ENCODE measurements around the gene HIGD2A. TPM values are rescaled to one million over a fixed set of nuclear protein-coding genes. Genes with fewer than 3 reads are reported as not detected.

The HIGD2A gene
- polyA plus RNA-seq, 3 donors = 101 to 298 (median 260) TPM

GRCh38 chr5:176366232-176366894 is 22.2 kb upstream of the HIGD2A start:
- Mint-ChIP-seq H3K4me3 (peak overlapping the region; percentile 56 to 83), H3K27me3 (ENCODE audit: low read depth in 3 of 3) (peaks cover 34 to 50% (median 42%) of the 10 kb centered on the region in 3 donors), H3K27ac (no peak overlapping the region), H3K36me3 (peaks cover 0 to 3% of the 10 kb centered on the region in 2 donors), H3K4me1 (peaks cover 17% of the 10 kb centered on the region), H3K9me3 (peaks cover 0 to 20% (median 4%) of the 10 kb centered on the region in 7 donors)
- WGBS (ENCODE audit: insufficient coverage) = 87% methylated on average over 37 of the region's 38 CpGs
- Histone ChIP-seq H3K27ac (ENCODE audit: low read depth in 1 of 2, low read length in 2 of 2) (no peak overlapping the region), H3K4me3 (replicated peaks in 1 of 3; ENCODE audit: low read depth in 2 of 3, low read length in 3 of 3) (peak overlapping the region in 1 of 3 experiments; percentile 72), H3K79me2 (ENCODE audit: insufficient read depth, low read length) (peaks cover 2% of the 10 kb centered on the region), H3K27me3 (ENCODE audit: control insufficient read depth in 2 of 2, insufficient read depth in 2 of 2, low read length in 2 of 2) (peaks cover 20 to 46% of the 10 kb centered on the region in 2 donors), H2AFZ (ENCODE audit: insufficient read depth, low read depth, low read length, poor library complexity, severe bottlenecking) (peak overlapping the region; percentile 81), H3K9ac (ENCODE audit: insufficient read depth, low read length, poor library complexity, severe bottlenecking) (peak overlapping the region; percentile 28), H3K9me3 (replicated peaks in 1 of 2; ENCODE audit: control insufficient read depth in 1 of 2, insufficient read depth in 1 of 2, low read length in 2 of 2) (no peaks in the 10 kb centered on the region), H4K20me1 (ENCODE audit: insufficient read depth, low read length) (no peaks in the 10 kb centered on the region), H3K36me3 (replicated peaks in 1 of 2; ENCODE audit: control insufficient read depth in 1 of 2, insufficient read depth in 2 of 2, low read length in 2 of 2) (no peaks in the 10 kb centered on the region), H3K4me1 (ENCODE audit: control insufficient read depth in 1 of 2, insufficient read depth in 2 of 2, low read length in 2 of 2) (peaks cover 17 to 29% of the 10 kb centered on the region in 2 donors), H3K4me2 (replicated peaks; ENCODE audit: extremely low read depth, low read length, poor library complexity, severe bottlenecking) (peak overlapping the region; percentile 74)
- intact Hi-C loops (cut with micrococcal nuclease) = no loop called here
- DNase-seq = no peak
- TF ChIP-seq CTCF (IDR thresholded peaks at IDR 0.05) = no peak

- intact Hi-C loops (cut with micrococcal nuclease) = no loop called here
- H3K27me3 ChIP-seq (ENCODE audit: control insufficient read depth in 2 of 2, insufficient read depth in 2 of 2, low read length in 2 of 2) = peaks cover 20 to 40% of the 10 kb centered on the region in 2 donors
- Mint-ChIP-seq H3K27ac (no peak overlapping the region), H3K4me3 (no peak overlapping the region), H3K36me3 (peaks cover 0 to 3% of the 10 kb centered on the region in 2 donors), H3K4me1 (peaks cover 23% of the 10 kb centered on the region), H3K9me3 (peaks cover 0 to 20% (median 4%) of the 10 kb centered on the region in 7 donors), H3K27me3 (ENCODE audit: low read depth in 3 of 3) (peaks cover 32 to 45% (median 36%) of the 10 kb centered on the region in 3 donors)
- H3K79me2 ChIP-seq (ENCODE audit: insufficient read depth, low read length) = no peaks in the 10 kb centered on the region
- no peak overlapping the region for H3K9ac ChIP-seq (ENCODE audit: insufficient read depth, low read length, poor library complexity, severe bottlenecking)
- H4K20me1 ChIP-seq (ENCODE audit: insufficient read depth, low read length) = no peaks in the 10 kb centered on the region
- WGBS (ENCODE audit: insufficient coverage) = 98% methylated on average over 11 of the region's 13 CpGs
- no peak for TF ChIP-seq CTCF (IDR thresholded peaks at IDR 0.05)
- peaks cover 22 to 38% of the 10 kb centered on the region in 2 donors for H3K4me1 ChIP-seq (ENCODE audit: control insufficient read depth in 1 of 2, insufficient read depth in 2 of 2, low read length in 2 of 2)
- no peaks in the 10 kb centered on the region for H3K36me3 ChIP-seq (replicated peaks in 1 of 2; ENCODE audit: control insufficient read depth in 1 of 2, insufficient read depth in 2 of 2, low read length in 2 of 2)
- DNase-seq = no peak
- H2AFZ ChIP-seq (ENCODE audit: insufficient read depth, low read depth, low read length, poor library complexity, severe bottlenecking) = no peak overlapping the region
- no peak overlapping the region for H3K4me3 ChIP-seq (replicated peaks in 1 of 3; ENCODE audit: low read depth in 2 of 3, low read length in 3 of 3)
- H3K4me2 ChIP-seq (replicated peaks; ENCODE audit: extremely low read depth, low read length, poor library complexity, severe bottlenecking) = no peak overlapping the region
- H3K9me3 ChIP-seq (replicated peaks in 1 of 2; ENCODE audit: control insufficient read depth in 1 of 2, insufficient read depth in 1 of 2, low read length in 2 of 2) = no peaks in the 10 kb centered on the region
- H3K27ac ChIP-seq (ENCODE audit: low read depth in 1 of 2, low read length in 2 of 2) = no peak overlapping the region
Measured at GRCh38 chr5:176368726-176369125, 19.8 kb upstream of the HIGD2A start.
